DOHH2 (cell line): Measurements from ENCODE around the gene BATF3.

Experiments used
- CTCF ChIP-seq: fragments of 200-600 bp; sonication (generic); IDR thresholded peaks from one replicate; pipeline ENCODE4 v1.5.1; 2014; ENCODE audit warnings: antibody characterized with exemption, mild to moderate bottlenecking, low read depth, low read length; ENCODE audit not compliant: poor library complexity, severe bottlenecking
- EZH2phosphoT487 ChIP-seq: fragments of 200-600 bp; sonication (generic); IDR thresholded peaks from 2 replicates; pipeline ENCODE4 v1.6.1; 2017; ENCODE audit warnings: borderline replicate concordance, mild to moderate bottlenecking, antibody characterized with exemption, low read length, moderate library complexity, mixed read lengths

- TF ChIP-seq CTCF (no peak), EZH2phosphoT487 (no peak)
These were observed 22.0 kb upstream of the BATF3 start for GRCh38 chr1:212721388-212722247.
